CD4-positive, alpha-beta T cell (primary cell): ENCODE data around the gene CEP170B. TPM values are rescaled to one million over a fixed set of nuclear protein-coding genes. Genes with fewer than 3 reads are reported as not detected.
A peak's percentile ranks its signal among the peaks of the same experiment; 100 is the strongest.
"Not testable (repeated sequence)": the region's sequence is repeated elsewhere in the genome, so short reads cannot be mapped to it uniquely, and the experiment has no call there.

Experiments used
- ATAC-seq: fragments of 200-7000 bp; cut with Tn5 transposase; one replicate; pipeline ENCODE4 v1.10.0; 2022; ENCODE audit warnings: mild to moderate bottlenecking; ENCODE audit not compliant: poor library complexity
- CTCF ChIA-PET: fragments of 350-600 bp; sonication (Branson Sonifier 250); formaldehyde crosslinking; loops from one replicate; lab custom pipeline; 2021; ENCODE audit warnings: antibody characterized with exemption, inconsistent platforms; lab: Charles Lee
- POLR2A ChIA-PET: fragments of 350-600 bp; sonication (Branson Sonifier 250); formaldehyde crosslinking; loops from one replicate; lab custom pipeline; 2021; ENCODE audit warnings: antibody characterized with exemption, inconsistent platforms; lab: Charles Lee
- DNase-seq, 14 experiments: peaks; one replicate each; pipeline ENCODE4 v3.0.0-alpha.2; 2013 to 2020; ENCODE audit warnings: mixed read lengths in 2 of 14
- H3K27ac ChIP-seq, 2 donors: one replicate each; pipeline versions ENCODE4 v1.5.1 to v1.7.0; 2013; ENCODE audit warnings: low read length in 2 of 2, low read depth in 1 of 2, mild to moderate bottlenecking in 1 of 2
- H3K27me3 ChIP-seq, 2 experiments: 1 replicate in 1 of 2; 2 replicates in 1 of 2; pipeline versions ENCODE4 v1.6.1 to v1.7.0; 2013; ENCODE audit warnings: low read length in 2 of 2, control low read depth in 1 of 2, mild to moderate bottlenecking in 1 of 2, moderate library complexity in 1 of 2; ENCODE audit not compliant: insufficient read depth in 2 of 2, control insufficient read depth in 1 of 2
- H3K36me3 ChIP-seq: one replicate; pipeline ENCODE4 v1.6.1; 2013; ENCODE audit warnings: low read length, control low read depth; ENCODE audit not compliant: insufficient read depth
- H3K4me1 ChIP-seq: one replicate; pipeline ENCODE4 v1.6.1; 2013; ENCODE audit warnings: low read length, control low read depth; ENCODE audit not compliant: insufficient read depth
- H3K4me3 ChIP-seq: one replicate; pipeline ENCODE4 v1.5.1; 2013; ENCODE audit warnings: mild to moderate bottlenecking, low read length, moderate library complexity
- H3K9me3 ChIP-seq, 2 experiments: 1 replicate in 1 of 2; 2 replicates in 1 of 2; pipeline versions ENCODE4 v1.6.1 to v1.7.0; 2013; ENCODE audit warnings: low read length in 2 of 2, mild to moderate bottlenecking in 2 of 2, control low read depth in 1 of 2, moderate library complexity in 1 of 2; ENCODE audit not compliant: control insufficient read depth in 1 of 2, insufficient read depth in 1 of 2
- H3K27ac Mint-ChIP-seq: one replicate; pipeline ENCODE4 v1.8.0; 2020; ENCODE audit warnings: mixed read lengths
- H3K27me3 Mint-ChIP-seq: one replicate; pipeline ENCODE4 v1.8.0; 2021; ENCODE audit warnings: mixed read lengths
- H3K36me3 Mint-ChIP-seq: one replicate; pipeline ENCODE4 v1.8.0; 2021; ENCODE audit warnings: low read depth, mixed read lengths
- H3K4me1 Mint-ChIP-seq: one replicate; pipeline ENCODE4 v1.8.0; 2021; ENCODE audit warnings: low read depth, mixed read lengths
- H3K4me3 Mint-ChIP-seq: one replicate; pipeline ENCODE4 v1.8.0; 2020; ENCODE audit warnings: mild to moderate bottlenecking, mixed read lengths
- H3K9me3 Mint-ChIP-seq: one replicate; pipeline ENCODE4 v1.8.0; 2020; ENCODE audit warnings: mixed read lengths
- intact Hi-C, 2 experiments: fragments of 100-400 bp; cut with DNase I in 1 of 2; cut with micrococcal nuclease in 1 of 2; formaldehyde crosslinking; loops; one replicate each; pipeline versions ENCODE4 v1.15.1 to v1.9.0; 2023 to 2025; cut with DNase I, micrococcal nuclease
- total RNA-seq, 174 experiments: library from RNA in 2 of 174; stranded (reverse) in 2 of 174; gene quantifications; one replicate each; pipeline ENCODE4 v1.2.3 and lab custom pipeline; 2021 to 2026
- TF ChIP-seq, protein P1 (sequence below): fragments of 200-600 bp; IDR thresholded peaks from one replicate; pipeline ENCODE4 v1.8.0; 2022; ENCODE audit warnings: antibody characterized with exemption, mild to moderate bottlenecking

CEP170B gene
- total RNA-seq, 2 experiments from 2014 or later = 4.4 to 4.7 TPM

DNA sequence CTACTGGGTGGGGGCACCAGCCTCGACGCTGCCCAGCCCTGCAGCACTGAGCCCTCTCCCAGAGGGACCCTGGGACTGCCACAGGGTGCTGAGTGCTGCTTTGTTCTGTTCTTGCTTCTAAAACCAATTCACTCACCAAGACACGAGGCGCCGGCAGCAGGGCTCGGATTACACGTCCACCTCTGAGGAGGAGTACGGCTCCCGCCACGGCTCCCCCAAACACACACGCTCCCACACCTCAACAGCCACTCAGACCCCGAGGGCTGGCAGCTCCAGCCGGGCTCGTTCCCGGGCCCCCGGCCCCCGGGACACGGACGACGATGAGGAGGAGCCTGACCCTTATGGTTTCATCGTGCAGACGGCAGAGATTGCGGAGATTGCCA, 24.3 kb downstream of the CEP170B start:
- Mint-ChIP-seq H3K4me3 (no peak overlapping the region), H3K27ac (no peak overlapping the region), H3K36me3 (no peaks in the 10 kb centered on the region), H3K4me1 (no peaks in the 10 kb centered on the region), H3K27me3 (no peaks in the 10 kb centered on the region), H3K9me3 (no peaks in the 10 kb centered on the region)
- ATAC-seq = no peak
- POLR2A ChIA-PET = no interaction called here
- Histone ChIP-seq H3K27me3 (no peaks in the 10 kb centered on the region), H3K36me3 (no peaks in the 10 kb centered on the region), H3K4me1 (no peaks in the 10 kb centered on the region), H3K27ac (no peak overlapping the region), H3K9me3 (no peaks in the 10 kb centered on the region), H3K4me3 (no peak overlapping the region)
- CTCF ChIA-PET = no interaction called here
- DNase-seq = peak in 1 of 14 experiments; percentile 4
- intact Hi-C loops = no loop called here
- TF ChIP-seq, protein P1, sequence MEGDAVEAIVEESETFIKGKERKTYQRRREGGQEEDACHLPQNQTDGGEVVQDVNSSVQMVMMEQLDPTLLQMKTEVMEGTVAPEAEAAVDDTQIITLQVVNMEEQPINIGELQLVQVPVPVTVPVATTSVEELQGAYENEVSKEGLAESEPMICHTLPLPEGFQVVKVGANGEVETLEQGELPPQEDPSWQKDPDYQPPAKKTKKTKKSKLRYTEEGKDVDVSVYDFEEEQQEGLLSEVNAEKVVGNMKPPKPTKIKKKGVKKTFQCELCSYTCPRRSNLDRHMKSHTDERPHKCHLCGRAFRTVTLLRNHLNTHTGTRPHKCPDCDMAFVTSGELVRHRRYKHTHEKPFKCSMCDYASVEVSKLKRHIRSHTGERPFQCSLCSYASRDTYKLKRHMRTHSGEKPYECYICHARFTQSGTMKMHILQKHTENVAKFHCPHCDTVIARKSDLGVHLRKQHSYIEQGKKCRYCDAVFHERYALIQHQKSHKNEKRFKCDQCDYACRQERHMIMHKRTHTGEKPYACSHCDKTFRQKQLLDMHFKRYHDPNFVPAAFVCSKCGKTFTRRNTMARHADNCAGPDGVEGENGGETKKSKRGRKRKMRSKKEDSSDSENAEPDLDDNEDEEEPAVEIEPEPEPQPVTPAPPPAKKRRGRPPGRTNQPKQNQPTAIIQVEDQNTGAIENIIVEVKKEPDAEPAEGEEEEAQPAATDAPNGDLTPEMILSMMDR = no peak

DNA sequence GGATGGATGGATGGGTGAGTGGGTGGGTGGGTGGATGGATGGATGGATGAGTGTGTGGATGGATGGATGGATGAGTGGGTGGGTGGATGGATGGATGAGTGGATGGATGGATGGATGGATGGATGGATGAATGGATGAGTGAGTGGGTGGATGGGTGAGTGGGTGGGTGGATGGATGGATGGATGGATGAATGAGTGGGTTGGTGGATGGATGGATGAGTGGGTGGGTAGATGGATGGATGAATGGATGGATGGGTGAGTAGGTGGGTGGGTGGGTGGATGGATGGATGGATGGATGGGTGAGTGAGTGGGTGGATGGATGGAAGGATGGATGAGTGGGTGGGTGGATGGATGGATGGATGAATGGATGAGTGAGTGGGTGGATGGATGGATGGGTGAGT, 25.2 kb downstream of the CEP170B start:
- H3K9me3 Mint-ChIP-seq = not testable (repeated sequence)

DNA sequence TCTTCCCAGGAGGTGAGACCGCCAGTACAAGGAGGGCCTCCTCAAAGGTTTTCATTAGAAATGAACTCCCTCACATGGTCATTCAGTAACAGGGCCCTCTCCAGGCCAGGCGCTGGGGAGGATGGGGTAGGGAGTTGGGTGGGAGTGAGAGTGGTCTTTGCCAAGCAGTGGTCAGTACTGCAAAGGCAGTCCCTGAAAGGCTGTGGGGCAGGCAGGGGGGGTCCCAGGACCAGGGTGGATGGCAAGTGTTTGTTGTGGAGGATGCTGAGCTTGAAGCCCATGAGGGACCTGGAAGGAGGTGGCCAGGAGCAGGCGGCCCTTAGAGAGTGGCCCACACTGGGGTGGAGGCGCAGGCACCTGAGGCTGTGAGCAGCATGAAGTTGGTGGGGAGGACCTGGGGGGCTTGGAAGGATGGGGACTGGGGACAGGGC, 26.1 kb downstream of the CEP170B start:
- Histone ChIP-seq H3K9me3 (no peaks in the 10 kb centered on the region), H3K36me3 (no peaks in the 10 kb centered on the region), H3K4me3 (no peak overlapping the region), H3K27me3 (no peaks in the 10 kb centered on the region), H3K27ac (no peak overlapping the region), H3K4me1 (no peaks in the 10 kb centered on the region)
- TF ChIP-seq, protein P1 = no peak
- no peaks in the 10 kb centered on the region for H3K36me3 Mint-ChIP-seq
- H3K4me3 Mint-ChIP-seq = no peak overlapping the region
- intact Hi-C loops = no loop called here
- ATAC-seq (no peak), DNase-seq (no peak)
- ChIA-PET POLR2A (no interaction called here), CTCF (no interaction called here)
- no peaks in the 10 kb centered on the region for H3K27me3 Mint-ChIP-seq
- no peak overlapping the region for H3K27ac Mint-ChIP-seq
- H3K9me3 Mint-ChIP-seq = no peaks in the 10 kb centered on the region
- no peaks in the 10 kb centered on the region for H3K4me1 Mint-ChIP-seq

More for the DNA sequence above, 25.2 kb downstream of the CEP170B start:
- H3K9me3 ChIP-seq, H3K4me3 ChIP-seq, H3K27me3 ChIP-seq, H3K36me3 ChIP-seq, CTCF ChIA-PET, H3K27ac ChIP-seq, DNase-seq, ATAC-seq, H3K27ac Mint-ChIP-seq, H3K4me1 Mint-ChIP-seq, H3K4me3 Mint-ChIP-seq, intact Hi-C loops, POLR2A ChIA-PET, H3K36me3 Mint-ChIP-seq, H3K27me3 Mint-ChIP-seq, H3K4me1 ChIP-seq: not testable (repeated sequence)
